Measurements from ENCODE around the gene HPCAL4.

The HPCAL4 gene

GRCh38 chr1:39635205-39635870 is 55.9 kb downstream of the HPCAL4 start:
- TF ChIP-seq CTCF (IDR thresholded peaks at IDR 0.05; ENCODE audit: low read depth, low read length, missing control alignments) = no peak
- no peak for DNase-seq (ENCODE audit: extremely low read depth, low read depth)
- H3K4me3 ChIP-seq (replicated peaks; ENCODE audit: low read depth, low read length) = no peak overlapping the region

GRCh38 chr1:39633422-39633821 is 57.8 kb downstream of the HPCAL4 start:
- DNase-seq (ENCODE audit: extremely low read depth, low read depth) = no peak
- no peak for TF ChIP-seq CTCF (IDR thresholded peaks at IDR 0.05; ENCODE audit: low read depth, low read length, missing control alignments)
- no peak overlapping the region for H3K4me3 ChIP-seq (replicated peaks; ENCODE audit: low read depth, low read length)

GRCh38 chr1:39632682-39633417 is 58.4 kb downstream of the HPCAL4 start:
- no peak overlapping the region for H3K4me3 ChIP-seq (replicated peaks; ENCODE audit: low read depth, low read length)
- no peak for DNase-seq (ENCODE audit: extremely low read depth, low read depth)
- TF ChIP-seq CTCF (IDR thresholded peaks at IDR 0.05; ENCODE audit: low read depth, low read length, missing control alignments) = no peak

- DNase-seq (ENCODE audit: extremely low read depth, low read depth) = no peak
- no peak for TF ChIP-seq CTCF (IDR thresholded peaks at IDR 0.05; ENCODE audit: low read depth, low read length, missing control alignments)
- no peak overlapping the region for H3K4me3 ChIP-seq (replicated peaks; ENCODE audit: low read depth, low read length)
Observed at GRCh38 chr1:39632323-39632681, 58.9 kb downstream of the HPCAL4 start.

GRCh38 chr1:39631361-39632322 is 59.6 kb downstream of the HPCAL4 start:
- no peak overlapping the region for H3K4me3 ChIP-seq (replicated peaks; ENCODE audit: low read depth, low read length)
- no peak for DNase-seq (ENCODE audit: extremely low read depth, low read depth)
- TF ChIP-seq CTCF (IDR thresholded peaks at IDR 0.05; ENCODE audit: low read depth, low read length, missing control alignments) = no peak

- H3K4me3 ChIP-seq (replicated peaks; ENCODE audit: low read depth, low read length) = no peak overlapping the region
- no peak for TF ChIP-seq CTCF (IDR thresholded peaks at IDR 0.05; ENCODE audit: low read depth, low read length, missing control alignments)
- DNase-seq (ENCODE audit: extremely low read depth, low read depth) = no peak
Observed at GRCh38 chr1:39628807-39629350, 62.4 kb downstream of the HPCAL4 start.
